H9 (cell line): ENCODE data around the gene ITPR2. TPM values are rescaled to one million over a fixed set of nuclear protein-coding genes. Genes with fewer than 3 reads are reported as not detected.

ENCODE experiments used
- DNase-seq: peaks from one replicate; pipeline ENCODE4 v3.0.0-alpha.2; 2017
- H2AFZ ChIP-seq: one replicate; pipeline ENCODE4 v1.6.1; 2013; ENCODE audit warnings: mild to moderate bottlenecking, low read length, control low read depth, moderate library complexity
- H2AK5ac ChIP-seq: 2 replicates; pipeline ENCODE4 v1.6.1; 2013; ENCODE audit warnings: low read length, control low read depth, mixed read lengths; ENCODE audit not compliant: insufficient read length
- H2BK120ac ChIP-seq: one replicate; pipeline ENCODE4 v1.6.1; 2013; ENCODE audit warnings: low read depth, mild to moderate bottlenecking, low read length, control low read depth, inconsistent platforms; ENCODE audit not compliant: poor library complexity, severe bottlenecking
- H2BK12ac ChIP-seq: 2 replicates; pipeline ENCODE4 v1.6.1; 2013; ENCODE audit warnings: low read length, control low read depth, mixed read lengths, low read depth; ENCODE audit not compliant: insufficient read length
- H2BK15ac ChIP-seq: 2 replicates; pipeline ENCODE4 v1.6.1; 2013; ENCODE audit warnings: low read depth, low read length, control low read depth
- H2BK20ac ChIP-seq: one replicate; pipeline ENCODE4 v1.6.1; 2013; ENCODE audit warnings: low read depth, mild to moderate bottlenecking, low read length, control low read depth, inconsistent platforms; ENCODE audit not compliant: poor library complexity, severe bottlenecking
- H2BK5ac ChIP-seq: 2 replicates; pipeline ENCODE4 v1.6.1; 2013; ENCODE audit warnings: low read length, control low read depth, mixed read lengths; ENCODE audit not compliant: insufficient read length
- H3K14ac ChIP-seq: 2 replicates; pipeline ENCODE4 v1.6.1; 2013; ENCODE audit warnings: low read length, control low read depth; ENCODE audit not compliant: insufficient read depth
- H3K18ac ChIP-seq: 2 replicates; pipeline ENCODE4 v1.6.1; 2013; ENCODE audit warnings: low read depth, mild to moderate bottlenecking, mixed read lengths, low read length, control low read depth; ENCODE audit not compliant: insufficient read length
- H3K23ac ChIP-seq: 2 replicates; pipeline ENCODE4 v1.6.1; 2013; ENCODE audit warnings: low read length, control low read depth, mixed read lengths, low read depth; ENCODE audit not compliant: insufficient read length
- H3K23me2 ChIP-seq: 2 replicates; pipeline ENCODE4 v1.6.1; 2013; ENCODE audit warnings: low read depth, mild to moderate bottlenecking, mixed read lengths, low read length, control low read depth; ENCODE audit not compliant: insufficient read length, poor library complexity, severe bottlenecking
- H3K27ac ChIP-seq: 2 replicates; pipeline ENCODE4 v1.5.1; 2013; ENCODE audit warnings: low read length, control low read depth, mixed read lengths, low read depth; ENCODE audit not compliant: insufficient read length
- H3K27me3 ChIP-seq: 2 replicates; pipeline ENCODE4 v1.6.1; 2013; ENCODE audit warnings: low read length, control low read depth, inconsistent platforms; ENCODE audit not compliant: insufficient read depth
- H3K4ac ChIP-seq: 2 replicates; pipeline ENCODE4 v1.6.1; 2013; ENCODE audit warnings: low read depth, mild to moderate bottlenecking, control low read depth, inconsistent platforms, low read length, moderate library complexity
- H3K4me1 ChIP-seq: 2 replicates; pipeline ENCODE4 v1.6.1; 2013; ENCODE audit warnings: low read length, control low read depth, inconsistent platforms; ENCODE audit not compliant: insufficient read depth
- H3K4me2 ChIP-seq: 2 replicates; pipeline ENCODE4 v1.6.1; 2013; ENCODE audit warnings: low read length, control low read depth, mixed read lengths; ENCODE audit not compliant: insufficient read length, insufficient read depth
- H3K56ac ChIP-seq: 2 replicates; pipeline ENCODE4 v1.6.1; 2013; ENCODE audit warnings: low read depth, mild to moderate bottlenecking, mixed read lengths, low read length, control low read depth; ENCODE audit not compliant: insufficient read length
- H3K79me1 ChIP-seq: 2 replicates; pipeline ENCODE4 v1.6.1; 2013; ENCODE audit warnings: low read depth, mild to moderate bottlenecking, moderate library complexity, low read length, control low read depth, inconsistent platforms; ENCODE audit not compliant: insufficient read depth, poor library complexity, severe bottlenecking
- H3K79me2 ChIP-seq: 2 replicates; pipeline ENCODE4 v1.6.1; 2013; ENCODE audit warnings: low read length, control low read depth, inconsistent platforms; ENCODE audit not compliant: insufficient read depth
- H3K9ac ChIP-seq: 2 replicates; pipeline ENCODE4 v1.6.1; 2013; ENCODE audit warnings: low read length, control low read depth, mixed read lengths; ENCODE audit not compliant: insufficient read length; ENCODE audit errors: extremely low read depth
- H3K9me3 ChIP-seq: one replicate; pipeline ENCODE4 v1.6.1; 2013; ENCODE audit warnings: low read depth, low read length, inconsistent platforms; ENCODE audit not compliant: control insufficient read depth
- H3T11ph ChIP-seq: one replicate; pipeline ENCODE4 v1.6.1; 2013; ENCODE audit warnings: mild to moderate bottlenecking, low read length, control low read depth, inconsistent platforms
- H4K20me1 ChIP-seq: one replicate; pipeline ENCODE4 v1.6.1; 2013; ENCODE audit not compliant: control insufficient read depth, insufficient read length, insufficient read depth
- H4K5ac ChIP-seq: 2 replicates; pipeline ENCODE4 v1.6.1; 2013; ENCODE audit warnings: low read depth, mild to moderate bottlenecking, mixed read lengths, low read length, control low read depth; ENCODE audit not compliant: insufficient read length
- H4K8ac ChIP-seq: replicated peaks from 2 replicates; pipeline ENCODE4 v1.6.1; 2013; ENCODE audit warnings: low read length, control low read depth, mixed read lengths, low read depth; ENCODE audit not compliant: insufficient read length
- H4K91ac ChIP-seq: 2 replicates; pipeline ENCODE4 v1.6.1; 2013; ENCODE audit warnings: low read depth, mild to moderate bottlenecking, moderate library complexity, mixed read lengths, low read length, control low read depth; ENCODE audit not compliant: insufficient read length
- H3K27ac Mint-ChIP-seq, 3 experiments: 2 replicates in 2 of 3; 3 replicates in 1 of 3; pipeline ENCODE4 v1.8.0; 2020 to 2021; ENCODE audit warnings: mixed read lengths in 3 of 3, mild to moderate bottlenecking in 1 of 3, moderate library complexity in 1 of 3
- H3K27me3 Mint-ChIP-seq: 2 replicates; pipeline ENCODE4 v1.8.0; 2021; ENCODE audit warnings: low read depth, mild to moderate bottlenecking, moderate library complexity, mixed read lengths
- H3K36me3 Mint-ChIP-seq, 3 experiments: 2 replicates in 2 of 3; 3 replicates in 1 of 3; pipeline ENCODE4 v1.8.0; 2020 to 2021; ENCODE audit warnings: low read depth in 3 of 3, mixed read lengths in 3 of 3; ENCODE audit not compliant: insufficient read depth in 1 of 3
- H3K4me1 Mint-ChIP-seq, 2 experiments: 2 replicates each; pipeline ENCODE4 v1.8.0; 2020; ENCODE audit warnings: mixed read lengths in 2 of 2
- H3K4me3 Mint-ChIP-seq, 2 experiments: 2 replicates in 1 of 2; 3 replicates in 1 of 2; pipeline ENCODE4 v1.8.0; 2020 to 2021; ENCODE audit warnings: mild to moderate bottlenecking in 2 of 2, mixed read lengths in 2 of 2, moderate library complexity in 1 of 2
- H3K9me3 Mint-ChIP-seq, 2 experiments: 2 replicates in 1 of 2; 3 replicates in 1 of 2; pipeline ENCODE4 v1.8.0; 2020; ENCODE audit warnings: mild to moderate bottlenecking in 2 of 2, mixed read lengths in 2 of 2, moderate library complexity in 1 of 2
- WGBS: extraction: QIAGEN DNeasy Blood & Tissue Kit; methylation state at CpG from one replicate; pipeline ENCODE4 v1.1.7; 2013; ENCODE audit warnings: missing lambda C conversion rate, low lambda C conversion rate, mixed read lengths; ENCODE audit not compliant: insufficient read length; ENCODE audit errors: extremely low coverage; 5-methylcytosine and 5-hydroxymethylcytosine counted together
- total RNA-seq: library from RNA; stranded (reverse); gene quantifications from 2 replicates; pipeline ENCODE4 v1.2.1, GENCODE V29; 2021
- TF ChIP-seq, protein P1 (sequence below): fragments of 200-600 bp; sonication (generic); conservative IDR thresholded peaks from 3 replicates; pipeline ENCODE4 v1.8.0; 2021; ENCODE audit warnings: antibody characterized with exemption, mild to moderate bottlenecking

Gene ITPR2
- total RNA-seq, 1 experiment from 2014 or later = 14.8 TPM

GRCh38 chr12:26732005-26732908 lies 100.7 kb downstream of the ITPR2 start:
- Mint-ChIP-seq H3K4me3 (no peak overlapping the region), H3K27me3 (no peaks in the 10 kb centered on the region), H3K27ac (no peak overlapping the region), H3K36me3 (no peaks in the 10 kb centered on the region), H3K9me3 (no peaks in the 10 kb centered on the region), H3K4me1 (peaks cover 7 to 20% of the 10 kb centered on the region in 2 experiments; a peak in 3 of 4 replicates)
- Histone ChIP-seq H4K5ac (no peak overlapping the region), H3K4me1 (no peaks in the 10 kb centered on the region), H2AFZ (no peak overlapping the region), H3K18ac (no peak overlapping the region), H2BK5ac (no peak overlapping the region), H3K27ac (no peak overlapping the region), H2BK12ac (no peak overlapping the region), H4K91ac (no peak overlapping the region), H3K4me2 (no peak overlapping the region), H4K20me1 (no peaks in the 10 kb centered on the region), H2BK120ac (no peak overlapping the region), H3K56ac (no peak overlapping the region), H2AK5ac (no peak overlapping the region), H3K79me1 (peaks cover 3% of the 10 kb centered on the region), H3K23ac (no peak overlapping the region), H3K9ac (no peak overlapping the region), H4K8ac (no peak overlapping the region), H3K4ac (no peak overlapping the region), H3K9me3 (no peaks in the 10 kb centered on the region), H3K27me3 (no peaks in the 10 kb centered on the region), H2BK15ac (no peak overlapping the region), H3K79me2 (peaks cover 2% of the 10 kb centered on the region; the same call in 1 of the 2 replicates), H3K23me2 (no peaks in the 10 kb centered on the region), H3K14ac (no peak overlapping the region), H2BK20ac (no peak overlapping the region), H3T11ph (no peak overlapping the region)
- TF ChIP-seq, protein P1, sequence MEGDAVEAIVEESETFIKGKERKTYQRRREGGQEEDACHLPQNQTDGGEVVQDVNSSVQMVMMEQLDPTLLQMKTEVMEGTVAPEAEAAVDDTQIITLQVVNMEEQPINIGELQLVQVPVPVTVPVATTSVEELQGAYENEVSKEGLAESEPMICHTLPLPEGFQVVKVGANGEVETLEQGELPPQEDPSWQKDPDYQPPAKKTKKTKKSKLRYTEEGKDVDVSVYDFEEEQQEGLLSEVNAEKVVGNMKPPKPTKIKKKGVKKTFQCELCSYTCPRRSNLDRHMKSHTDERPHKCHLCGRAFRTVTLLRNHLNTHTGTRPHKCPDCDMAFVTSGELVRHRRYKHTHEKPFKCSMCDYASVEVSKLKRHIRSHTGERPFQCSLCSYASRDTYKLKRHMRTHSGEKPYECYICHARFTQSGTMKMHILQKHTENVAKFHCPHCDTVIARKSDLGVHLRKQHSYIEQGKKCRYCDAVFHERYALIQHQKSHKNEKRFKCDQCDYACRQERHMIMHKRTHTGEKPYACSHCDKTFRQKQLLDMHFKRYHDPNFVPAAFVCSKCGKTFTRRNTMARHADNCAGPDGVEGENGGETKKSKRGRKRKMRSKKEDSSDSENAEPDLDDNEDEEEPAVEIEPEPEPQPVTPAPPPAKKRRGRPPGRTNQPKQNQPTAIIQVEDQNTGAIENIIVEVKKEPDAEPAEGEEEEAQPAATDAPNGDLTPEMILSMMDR = no peak
- DNase-seq = no peak
- WGBS = no CpG with 5 or more reads among the region's 6 CpGs
